SK-N-DZ (cell line): Measurements from ENCODE around the gene SH3TC1. TPM values are rescaled to one million over a fixed set of nuclear protein-coding genes. Genes with fewer than 3 reads are reported as not detected.

Experiments used
- DNase-seq: peaks from one replicate; pipeline ENCODE4 v3.0.0-alpha.2; 2015; ENCODE audit warnings: low spot score
- polyA plus RNA-seq, 2 experiments: library from polyadenylated mRNA; depleted of rRNA; stranded (reverse); fragments of >200 nt; gene quantifications; 2 replicates each; pipeline ENCODE4 v1.2.3, GENCODE V29; 2014

SH3TC1 gene
- polyA plus RNA-seq (2014; cell fraction: cytosol; rRNA removed): 0.26 and 1.7 TPM in 2 replicates
- polyA plus RNA-seq (2014; cell fraction: nucleus; rRNA removed): 0.84 and 3.0 TPM in 2 replicates

DNA sequence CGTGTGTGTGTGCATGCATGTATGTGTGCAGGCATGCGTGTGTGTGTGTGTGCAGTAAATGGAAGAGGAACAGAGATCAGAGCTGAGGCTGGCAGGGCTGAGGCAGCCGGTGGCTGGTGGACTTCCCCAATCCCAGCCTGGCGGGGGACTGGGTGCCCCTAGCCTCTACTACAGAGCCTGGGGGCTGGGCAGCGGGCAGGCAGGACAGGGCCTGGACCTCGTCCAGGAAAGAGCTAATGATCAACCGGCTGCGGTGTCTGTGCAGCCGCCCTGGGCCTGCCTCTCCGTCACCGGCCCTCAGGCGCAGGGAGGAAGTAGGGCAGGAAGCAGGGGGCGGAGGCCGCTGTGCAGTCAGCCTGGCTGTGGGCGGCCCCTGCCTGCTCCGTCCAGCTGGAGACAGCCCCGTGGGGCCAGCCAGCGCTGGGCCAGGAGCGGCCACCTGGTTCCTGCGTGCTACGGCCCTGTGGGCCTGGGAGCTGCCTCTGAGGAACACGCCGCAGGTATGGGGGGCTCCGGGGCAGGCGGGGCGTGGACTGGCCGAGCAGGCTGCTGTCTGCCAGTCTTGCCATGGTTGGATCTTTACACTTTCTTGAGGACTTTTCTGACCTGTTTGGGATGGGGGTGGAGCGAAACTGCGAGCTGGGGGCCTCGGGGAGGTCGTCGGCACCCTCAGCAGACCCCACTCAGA lies at the start of gene SH3TC1:
Gene SH3TC1 (plus strand): TSS at position 385 of the 688 bp plus-strand sequence. CDS start 5,905 bp downstream, outside the sequence.
- DNase-seq: peak; percentile 51

DNA sequence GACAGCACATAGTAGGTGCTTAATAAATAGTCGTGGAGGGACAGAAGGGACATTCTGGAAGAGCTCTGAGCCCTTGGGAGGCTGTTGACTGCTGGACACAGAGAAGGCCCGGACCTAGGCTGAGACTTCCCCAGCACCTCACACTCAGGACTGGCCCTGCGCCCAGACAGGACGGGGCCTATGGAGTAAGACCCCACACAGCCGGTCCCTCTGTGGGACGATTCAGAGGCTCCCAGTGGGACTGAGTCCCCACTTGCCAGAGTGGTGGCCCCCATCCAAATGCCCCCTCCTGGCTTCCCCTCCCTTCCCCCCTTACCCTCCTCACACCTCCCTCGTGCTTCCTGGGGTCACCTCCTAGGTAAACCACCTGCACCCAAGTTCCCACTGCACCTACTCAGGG lies 49.4 kb upstream of the SH3TC1 start:
- DNase-seq: no peak

DNA sequence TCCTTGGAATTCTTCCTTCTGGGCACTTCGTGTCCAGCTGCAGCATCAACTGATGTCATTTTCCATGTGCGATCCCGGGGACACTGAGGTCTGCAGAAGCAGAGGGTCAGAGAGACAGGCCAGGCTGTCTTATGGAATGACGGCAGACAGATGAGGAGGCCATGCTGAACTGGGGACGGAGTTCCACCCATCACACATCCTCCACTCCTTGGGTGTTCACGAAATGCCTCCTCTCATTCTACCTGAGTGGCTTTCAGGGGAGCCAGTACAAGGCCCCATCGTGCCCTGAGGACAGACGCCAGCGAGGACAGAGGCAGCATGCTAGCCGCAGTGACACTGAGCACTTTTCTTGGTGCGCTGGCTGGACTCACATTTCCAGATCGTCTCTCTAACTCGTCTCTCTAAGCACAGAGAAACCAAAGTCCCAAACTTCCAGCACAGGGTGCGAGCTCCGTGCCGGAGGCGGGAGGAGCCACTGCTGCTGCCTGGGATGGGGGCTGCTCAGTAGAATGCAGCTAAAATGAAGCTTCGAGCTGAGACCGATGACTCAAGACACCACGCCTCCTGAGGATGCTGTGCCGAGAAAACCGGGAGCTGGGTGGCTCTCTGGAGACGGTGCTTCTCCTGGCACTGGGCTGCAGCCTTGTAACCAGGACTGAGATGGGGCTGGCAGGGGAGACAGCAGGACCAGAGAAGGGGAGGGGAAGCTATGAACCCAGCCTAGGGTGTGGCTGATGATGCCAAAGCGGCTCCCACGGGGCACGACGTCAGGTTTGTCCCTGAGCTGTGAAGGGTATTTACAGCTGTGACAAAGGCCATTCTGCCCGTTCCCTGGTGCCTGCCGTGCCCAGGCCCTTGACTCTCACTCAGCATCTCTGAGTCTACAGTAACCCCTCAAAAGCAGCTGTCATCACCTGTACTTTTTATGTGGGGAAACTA lies 48.7 kb upstream of the SH3TC1 start:
- no peak for DNase-seq

DNA sequence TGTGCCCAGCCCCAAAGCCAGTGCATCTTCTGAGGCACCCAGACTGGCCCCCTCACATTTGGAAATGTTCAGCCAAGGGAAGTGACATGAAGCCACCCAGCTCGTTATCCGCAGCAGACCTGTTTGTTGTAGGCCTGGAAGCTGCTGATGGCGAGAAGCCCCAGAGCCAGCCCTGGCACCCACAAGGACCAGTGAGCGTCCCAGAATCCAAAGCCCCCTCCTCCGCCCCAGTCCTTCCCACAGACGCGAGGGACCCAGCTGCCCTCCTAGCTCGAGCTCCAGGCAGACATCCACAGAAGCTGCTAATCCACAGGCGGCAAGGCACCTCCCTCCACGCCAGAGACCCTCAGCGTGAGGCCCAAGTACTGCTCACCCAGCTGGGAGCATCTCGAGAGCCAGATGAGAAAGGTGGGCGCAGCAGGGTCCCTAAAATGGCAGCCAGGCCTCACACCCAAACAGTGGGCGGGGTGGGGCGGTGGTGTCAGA lies 47.9 kb upstream of the SH3TC1 start:
- DNase-seq: no peak

DNA sequence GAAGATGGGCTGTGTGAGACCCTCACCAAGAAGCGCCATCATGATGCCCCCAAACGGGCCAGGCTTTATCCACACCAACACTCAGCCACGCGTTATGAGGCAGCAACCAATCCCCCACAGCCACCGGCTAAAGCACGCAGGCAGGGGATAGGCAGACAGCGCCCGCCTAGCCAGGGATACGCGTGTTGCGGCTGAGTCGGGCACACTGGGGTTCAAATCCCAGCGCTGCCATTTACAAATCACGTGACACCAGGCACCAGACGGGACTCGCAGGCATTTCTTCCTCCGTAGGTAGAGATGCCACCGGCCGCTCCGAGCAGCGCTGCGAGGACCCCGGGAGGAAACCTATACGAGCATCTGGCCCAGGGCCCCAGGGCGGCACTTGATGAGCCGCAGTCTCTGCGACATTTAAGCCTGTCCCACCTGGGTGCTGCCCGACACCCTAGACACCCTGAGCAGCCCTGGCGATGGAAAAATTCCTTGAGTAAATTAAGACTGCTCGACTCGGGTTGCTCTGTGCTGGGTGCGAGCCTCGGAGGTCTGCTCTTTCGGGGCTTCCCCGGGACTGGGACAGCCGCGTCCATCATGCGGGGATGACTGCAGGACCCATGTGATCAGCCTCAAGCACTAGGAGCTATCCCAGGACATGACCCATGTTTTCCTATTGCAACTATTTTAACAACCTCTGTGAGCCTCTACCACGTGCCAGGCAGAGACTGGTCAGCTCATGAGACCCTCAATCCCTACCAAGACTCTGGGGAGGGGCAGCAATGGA lies 46.8 kb upstream of the SH3TC1 start:
- no peak for DNase-seq

DNA sequence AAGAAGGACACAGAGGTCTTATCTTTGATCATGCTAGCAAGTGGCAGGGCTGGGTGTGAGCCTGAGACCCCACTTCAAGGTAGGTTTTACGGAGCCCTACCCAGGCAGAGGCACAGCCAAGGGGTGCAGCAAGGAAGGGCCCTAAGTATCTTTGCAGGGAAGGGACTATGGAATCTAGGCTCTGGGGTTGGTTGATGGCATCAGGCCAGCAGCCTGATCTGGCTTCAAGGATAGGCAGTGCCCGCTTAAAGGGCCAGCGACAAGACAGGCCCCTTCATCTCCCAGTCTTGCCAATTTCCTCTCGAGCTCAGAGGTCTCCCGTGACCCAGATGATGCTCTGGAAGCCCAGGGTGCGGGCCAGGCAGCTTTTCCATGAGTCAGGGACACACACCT lies 46.2 kb upstream of the SH3TC1 start:
- DNase-seq: no peak

DNA sequence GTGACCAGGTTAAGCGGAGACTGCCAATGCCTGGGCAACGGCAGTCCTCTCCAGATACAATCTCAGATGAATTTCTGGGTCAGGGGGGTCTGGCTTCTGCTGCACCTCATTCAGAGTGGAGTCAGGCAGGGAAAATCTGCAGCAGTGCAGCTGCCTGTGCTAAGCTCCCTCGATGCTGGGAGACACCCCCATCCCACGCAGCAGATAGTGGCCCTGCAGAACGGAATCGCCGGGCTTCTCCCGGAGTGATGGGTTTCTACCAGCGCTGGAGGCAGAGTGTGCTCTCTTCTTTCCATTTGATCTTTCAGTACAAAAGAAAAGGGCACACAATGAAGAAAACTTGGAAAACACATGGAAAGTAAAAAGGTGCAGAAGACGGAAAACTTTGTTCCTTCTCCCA lies 45.6 kb upstream of the SH3TC1 start:
- no peak for DNase-seq

DNA sequence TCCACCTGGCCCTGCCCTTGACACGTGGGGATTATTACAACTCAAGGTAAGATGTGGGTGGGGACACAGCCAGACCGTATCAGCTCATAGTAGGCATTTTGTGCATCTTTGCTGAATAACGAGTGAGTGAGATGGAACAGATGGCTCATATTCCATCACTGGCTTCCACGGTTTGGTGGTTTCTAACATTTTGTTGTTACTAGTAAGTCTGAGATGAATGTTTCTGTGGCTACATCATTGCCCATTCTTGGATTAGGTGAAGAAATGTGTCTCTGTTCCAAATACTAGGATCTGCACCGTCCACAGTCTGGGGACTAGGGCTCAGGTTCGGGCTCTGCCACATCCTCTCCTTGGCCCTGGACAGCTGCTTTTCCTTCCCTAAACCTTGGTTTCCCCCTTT lies 44.0 kb upstream of the SH3TC1 start:
- DNase-seq: no peak

DNA sequence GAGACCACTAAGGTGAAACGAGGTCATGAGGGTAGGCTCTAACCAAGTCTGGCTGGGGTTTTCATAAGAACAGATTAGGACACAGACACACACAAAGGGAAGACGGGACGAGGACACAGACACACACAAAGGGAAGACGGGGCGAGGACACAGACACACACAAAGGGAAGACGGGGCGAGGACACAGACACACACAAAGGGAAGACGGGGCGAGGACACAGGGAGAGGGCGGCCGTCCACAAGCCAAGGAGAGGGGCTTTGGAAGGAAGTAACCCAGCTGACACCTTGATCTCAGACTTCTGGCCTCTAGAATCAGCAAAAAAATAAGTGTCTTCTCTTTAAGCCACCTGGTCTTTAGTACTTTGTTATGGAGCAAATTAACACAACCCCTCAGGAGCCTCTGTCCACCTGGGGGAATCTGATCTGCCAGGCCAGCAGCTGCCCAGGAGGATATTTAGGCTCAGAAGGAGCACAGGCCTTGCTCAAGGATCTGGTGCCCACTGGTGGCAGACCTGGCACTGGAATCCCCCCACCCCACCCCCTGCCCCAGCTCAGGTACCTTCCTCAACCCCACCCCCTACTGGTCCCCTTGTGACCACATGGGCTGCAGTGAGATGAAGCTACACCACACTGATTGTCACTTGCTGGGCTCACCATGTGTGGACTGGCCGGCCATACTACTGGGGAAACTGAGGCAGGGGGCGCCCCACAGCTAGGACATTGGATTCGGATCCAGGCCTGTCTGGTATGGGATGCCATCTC lies 43.2 kb upstream of the SH3TC1 start:
- no peak for DNase-seq

DNA sequence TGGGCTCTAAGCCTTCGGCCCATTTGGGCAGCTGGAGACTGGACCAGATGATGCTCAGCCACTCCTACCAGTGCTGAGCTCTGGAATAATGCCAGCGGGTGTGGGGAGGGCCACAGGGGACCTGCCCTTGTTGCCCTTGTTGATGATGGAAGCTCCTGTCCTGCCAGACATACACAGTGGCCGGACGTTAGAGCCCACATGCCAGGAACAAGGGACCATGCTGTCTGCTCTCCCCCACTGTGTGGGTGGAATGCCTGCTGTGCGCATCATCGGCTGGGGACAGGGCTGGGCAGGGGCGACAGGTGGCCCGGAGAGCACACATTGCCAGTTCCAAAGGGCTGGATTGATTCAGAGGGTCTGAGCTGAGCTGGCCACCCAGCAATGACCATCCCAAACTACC lies 42.5 kb upstream of the SH3TC1 start:
- no peak for DNase-seq

DNA sequence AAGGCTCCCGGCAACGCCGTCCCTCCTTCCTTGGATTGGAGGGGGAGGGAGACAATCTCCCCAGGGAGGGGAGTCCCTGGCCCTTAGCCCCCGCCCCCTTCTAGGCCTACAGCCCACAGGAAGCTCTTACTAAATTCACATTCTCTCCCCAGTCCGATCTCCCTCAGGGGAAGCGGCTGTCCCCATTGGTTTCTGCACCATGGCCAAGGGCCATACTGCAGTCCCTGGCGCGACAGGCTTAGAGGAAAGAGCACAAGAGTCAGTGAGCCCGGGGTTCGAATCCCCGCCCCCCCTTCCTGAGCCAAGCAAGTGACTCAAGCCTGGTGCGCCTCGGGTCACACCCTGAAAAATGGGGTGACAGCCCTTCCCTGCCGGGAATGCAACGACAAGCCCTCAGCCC lies 41.6 kb upstream of the SH3TC1 start:
- DNase-seq: peak; percentile 14

DNA sequence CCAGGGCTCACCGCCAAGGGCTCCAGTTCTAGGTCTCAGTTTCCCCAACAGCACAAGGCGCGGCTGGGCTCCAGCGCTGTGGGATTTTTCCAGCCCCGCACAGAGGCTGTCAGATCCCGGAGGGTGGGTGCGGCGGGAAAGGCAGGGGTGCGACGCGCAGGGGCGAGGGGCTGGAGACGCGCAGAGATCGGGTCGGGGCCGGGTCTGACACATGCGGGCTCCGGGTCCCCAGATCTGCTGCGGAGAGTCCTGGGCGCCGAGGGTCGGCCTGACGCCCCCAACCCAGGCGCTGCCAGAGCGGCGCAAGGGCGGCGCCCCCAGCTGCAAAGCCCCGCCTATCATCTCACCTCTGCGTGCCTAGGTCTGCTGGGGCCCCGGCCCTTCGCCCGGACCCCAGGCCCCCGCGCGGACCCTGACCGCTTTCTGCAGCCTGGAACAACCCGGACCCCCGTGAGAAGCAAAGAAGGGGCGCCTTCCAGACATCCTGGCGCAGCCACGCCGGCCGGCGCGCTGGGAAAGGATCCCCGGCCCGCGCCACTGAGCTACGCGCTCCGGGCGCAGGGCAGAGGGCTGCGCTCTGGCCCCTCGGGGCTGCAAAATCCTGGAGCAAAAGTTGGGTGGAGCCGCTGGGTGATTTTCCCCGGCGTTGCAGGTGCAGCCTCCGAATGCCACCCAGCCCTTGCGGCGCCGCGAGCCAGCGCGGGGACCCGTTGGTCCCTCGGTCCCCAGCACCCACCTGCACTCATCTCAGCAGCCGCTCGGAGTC lies 41.0 kb upstream of the SH3TC1 start:
- DNase-seq: no peak

DNA sequence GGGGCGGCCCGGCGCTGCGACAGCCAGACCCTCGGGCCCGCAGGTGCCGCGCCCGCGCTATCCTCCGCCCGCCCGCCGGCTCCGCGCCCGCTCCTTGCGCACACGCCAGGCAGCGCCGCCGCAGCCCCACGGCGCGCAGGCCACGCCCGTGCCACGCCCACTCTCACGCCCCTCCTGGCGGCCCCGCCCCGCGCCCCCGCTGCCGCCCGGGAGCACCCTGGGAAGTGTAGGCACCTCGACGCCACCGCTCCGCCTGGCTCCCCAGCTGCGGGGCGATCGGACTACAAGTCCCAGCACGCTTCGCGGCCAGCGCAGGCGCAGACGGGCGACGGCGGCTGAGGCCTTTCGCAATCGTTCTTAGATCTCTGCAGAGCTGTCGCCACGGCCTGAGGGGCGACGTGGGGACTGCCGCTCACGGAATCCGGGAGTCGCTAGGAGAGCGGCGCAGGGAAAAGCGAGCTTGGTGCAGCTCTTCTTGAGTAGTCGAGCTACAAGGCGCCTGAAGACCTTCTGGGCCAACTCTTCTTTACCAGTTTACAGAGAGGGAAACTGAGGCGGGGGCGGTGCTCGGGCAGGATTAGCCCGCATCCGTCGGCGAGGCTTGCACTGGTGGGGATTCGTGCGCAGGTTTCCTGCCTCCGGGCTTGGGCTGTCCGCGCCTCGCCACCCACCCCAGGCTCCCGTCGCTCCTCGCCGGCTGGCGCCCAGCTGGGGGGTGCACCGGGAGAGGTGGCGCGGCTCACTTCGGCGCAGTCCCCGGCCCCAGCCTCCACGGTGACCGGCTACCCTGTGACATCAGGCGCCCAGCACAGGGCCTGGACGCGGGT lies 40.2 kb upstream of the SH3TC1 start, which contains the start of gene ABLIM2:
Gene ABLIM2 (minus strand): TSS at position 104 of the 827 bp plus-strand sequence. CDS start 124 bp downstream, outside the sequence.
- peak; percentile 95 for DNase-seq

DNA sequence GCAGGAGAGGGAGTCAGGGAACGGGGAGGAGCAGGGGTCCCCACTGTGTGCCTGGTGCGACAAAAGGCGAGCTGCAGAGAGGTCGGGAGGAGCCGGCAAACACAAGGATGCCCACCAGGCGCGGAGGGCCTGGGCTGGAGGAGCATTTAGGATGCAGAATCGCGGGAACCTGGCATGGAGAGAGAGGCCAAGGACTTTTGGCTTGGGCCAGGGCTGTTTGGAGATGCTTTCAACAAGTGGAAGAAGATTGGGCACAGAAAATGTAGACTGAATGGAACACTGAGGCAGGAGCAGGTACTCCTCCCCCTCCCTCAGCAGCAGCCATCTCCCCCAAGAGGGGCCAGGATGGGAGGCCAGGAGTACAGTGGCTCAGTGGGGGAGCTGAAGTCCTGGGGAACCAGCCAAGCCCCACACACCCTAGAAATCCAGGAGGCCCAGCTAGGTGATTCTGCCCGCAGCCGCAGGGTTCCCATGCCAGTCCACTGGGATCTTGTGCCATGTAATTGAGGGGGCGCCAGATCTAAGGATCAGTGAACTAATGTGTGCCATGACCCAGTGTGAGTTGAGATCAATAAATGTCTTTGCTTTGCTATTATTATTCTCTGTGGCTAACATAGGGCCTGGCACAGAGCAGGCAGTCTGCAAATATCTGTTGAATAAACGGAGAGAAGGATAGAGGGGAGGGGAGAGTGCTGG lies 39.4 kb upstream of the SH3TC1 start:
- DNase-seq: no peak

DNA sequence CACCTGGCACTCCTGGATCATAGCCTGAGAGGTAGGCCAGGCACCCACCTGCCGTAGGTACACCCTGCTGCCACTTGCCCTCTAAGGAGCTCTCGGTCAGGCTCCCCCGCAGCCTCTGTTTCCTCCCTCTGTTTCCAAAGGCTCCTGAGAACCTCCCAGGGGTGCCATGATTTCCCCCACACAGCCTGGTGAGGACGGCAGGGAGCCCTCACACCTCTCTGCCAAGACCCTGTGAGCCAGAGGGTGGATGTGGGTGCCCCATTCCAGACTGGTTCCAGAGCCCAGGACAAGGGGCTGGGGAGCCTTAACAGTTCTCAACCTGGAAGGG lies 38.9 kb upstream of the SH3TC1 start:
- DNase-seq: no peak

DNA sequence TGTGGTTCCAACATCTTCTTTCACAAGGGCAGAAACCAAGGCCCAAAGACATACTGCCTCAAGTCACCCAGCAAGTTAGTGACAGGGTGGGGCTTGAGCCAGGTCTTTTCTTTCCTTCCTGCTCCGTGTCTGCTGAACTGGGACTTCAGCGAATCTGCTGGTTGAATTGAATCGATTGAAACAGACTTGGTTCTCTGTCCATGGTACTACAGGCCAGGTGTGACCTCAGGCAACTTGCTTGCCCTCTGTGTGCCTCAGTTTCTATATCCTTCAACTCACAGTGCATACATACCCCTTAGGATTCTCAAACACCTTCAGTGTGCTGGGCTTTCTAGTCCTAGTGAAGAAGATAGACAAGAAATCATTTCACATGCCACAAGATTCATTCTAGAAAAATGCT lies 38.5 kb upstream of the SH3TC1 start:
- no peak for DNase-seq

DNA sequence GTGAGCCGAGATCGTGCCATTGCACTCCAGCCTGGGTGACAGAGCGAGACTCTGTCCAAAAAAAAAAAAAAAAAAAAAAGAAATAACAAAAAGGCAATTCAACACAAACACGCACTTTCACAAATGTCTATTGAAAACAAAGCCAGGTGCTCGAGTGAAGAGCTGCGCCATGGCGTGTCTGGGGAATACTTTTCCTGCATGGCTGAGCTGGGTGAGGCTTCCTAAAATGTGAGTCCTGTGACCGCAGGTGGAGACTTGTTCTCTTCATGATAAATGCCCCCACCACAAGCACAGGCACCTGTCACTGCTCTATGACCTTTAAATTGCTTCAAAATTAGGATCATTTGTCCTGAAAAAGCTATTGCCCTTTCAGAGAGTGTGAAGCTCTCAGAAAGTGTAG lies 36.5 kb upstream of the SH3TC1 start:
- DNase-seq: no peak

DNA sequence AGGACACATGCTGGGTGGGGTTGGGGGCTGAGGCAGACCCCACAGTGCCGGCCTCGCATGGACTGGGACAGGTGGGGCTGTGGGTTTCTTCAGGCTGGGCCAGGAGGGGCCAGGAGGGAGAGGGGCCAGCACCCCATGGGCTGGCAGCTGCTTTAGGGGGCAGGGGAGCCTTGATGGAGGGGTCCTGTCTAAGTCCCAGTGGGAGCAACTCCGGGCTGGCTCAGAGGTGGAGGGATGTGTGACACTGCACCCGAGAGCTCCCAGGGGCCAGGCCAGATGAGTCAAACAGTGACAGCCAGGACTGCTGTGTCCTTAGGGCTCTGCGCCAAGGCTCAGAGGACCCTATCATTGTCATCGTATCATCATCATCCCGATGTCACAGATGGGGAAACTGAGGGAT lies 36.1 kb upstream of the SH3TC1 start:
- DNase-seq: no peak
